Subcutaneous adipose tissue (tissue), 4 donors: ENCODE results near the gene PRDM10. TPM values are rescaled to one million over a fixed set of nuclear protein-coding genes. Genes with fewer than 3 reads are reported as not detected.

Experiments
- CTCF ChIP-seq: fragments of 450-650 bp; IDR thresholded peaks from one replicate; pipeline ENCODE4 v1.5.1; 2016; ENCODE audit warnings: low read depth, mild to moderate bottlenecking, control low read depth, antibody characterized with exemption, moderate library complexity
- total RNA-seq, 4 donors: library from RNA; depleted of rRNA; stranded (reverse); fragments of >200 nt; gene quantifications; one replicate each; pipeline ENCODE4 v1.1.0, GENCODE V29; 2016

Gene PRDM10
- total RNA-seq, 4 donors from 2014 or later, result 4.6 to 9.5 (median 6.9) TPM

- no peak for TF ChIP-seq CTCF
Measured at GRCh38 chr11:129932381-129933067, 70.1 kb downstream of the PRDM10 start.

GRCh38 chr11:129930743-129931142 lies 71.9 kb downstream of the PRDM10 start:
- no peak for TF ChIP-seq CTCF

- no peak for TF ChIP-seq CTCF
Measured at GRCh38 chr11:129930296-129930695, 72.3 kb downstream of the PRDM10 start.

GRCh38 chr11:129929721-129930120 lies 72.9 kb downstream of the PRDM10 start:
- no peak for TF ChIP-seq CTCF

GRCh38 chr11:129928923-129929692 lies 73.5 kb downstream of the PRDM10 start:
- no peak for TF ChIP-seq CTCF

- no peak for TF ChIP-seq CTCF
Measured at GRCh38 chr11:129922674-129923073, 80.0 kb downstream of the PRDM10 start.

- TF ChIP-seq CTCF, result no peak
Measured at GRCh38 chr11:129918361-129918760, 84.3 kb downstream of the PRDM10 start.
